PC-9 (cell line): ENCODE data around the gene NFYC. TPM values are rescaled to one million over a fixed set of nuclear protein-coding genes. Genes with fewer than 3 reads are reported as not detected.
A peak's percentile ranks its signal among the peaks of the same experiment; 100 is the strongest.

ENCODE experiments used
- BruUV-seq: library from RNA; stranded (reverse); fragments of 400-500 nt; replicated peaks from 2 replicates; lab custom pipeline; 2021; lab: Mats Ljungman, UMichigan
- CTCF ChIA-PET: fragments of 300-600 bp; sonication (Branson Sonifier 250); formaldehyde crosslinking; loops from one replicate; lab custom pipeline; 2022; ENCODE audit warnings: antibody characterized with exemption; lab: Charles Lee
- POLR2A ChIA-PET: fragments of 300-600 bp; sonication (Branson Sonifier 250); formaldehyde crosslinking; loops from one replicate; lab custom pipeline; 2022; ENCODE audit warnings: antibody characterized with exemption; ENCODE audit not compliant: unreplicated experiment; lab: Charles Lee
- DNase-seq, 2 experiments: peaks; one replicate each; pipeline versions ENCODE4 v3.0.0 to v3.0.0-alpha.2; 2015 to 2022; ENCODE audit warnings: mixed read lengths in 1 of 2
- H2AFZ ChIP-seq: fragments of 200-600 bp; sonication (generic); 2 replicates; pipeline ENCODE4 v1.8.1; 2017; ENCODE audit warnings: antibody characterized with exemption
- H3F3A ChIP-seq: fragments of 200-600 bp; sonication (generic); 2 replicates; pipeline ENCODE4 v1.8.1; 2017; ENCODE audit warnings: antibody characterized with exemption, mild to moderate bottlenecking, low read depth; ENCODE audit not compliant: insufficient read depth
- H3K27ac ChIP-seq: fragments of 200-600 bp; sonication (generic); 2 replicates; pipeline ENCODE4 v1.6.1; 2016; ENCODE audit warnings: mixed run types
- H3K27me3 ChIP-seq: fragments of 200-600 bp; sonication (generic); 2 replicates; pipeline ENCODE4 v1.6.1; 2016; ENCODE audit warnings: low read depth, mixed run types; ENCODE audit not compliant: insufficient read depth
- H3K36me3 ChIP-seq: fragments of 200-600 bp; sonication (generic); 2 replicates; pipeline ENCODE4 v1.6.1; 2016; ENCODE audit warnings: low read depth, mixed run types
- H3K4me1 ChIP-seq: fragments of 200-600 bp; sonication (generic); replicated peaks from 2 replicates; pipeline ENCODE4 v1.6.1; 2016; ENCODE audit warnings: mixed run types; ENCODE audit not compliant: insufficient read depth
- H3K4me2 ChIP-seq: fragments of 200-600 bp; sonication (generic); 2 replicates; pipeline ENCODE4 v1.6.1; 2017; ENCODE audit warnings: mixed run types
- H3K4me3 ChIP-seq: fragments of 200-600 bp; sonication (generic); 2 replicates; pipeline ENCODE4 v1.6.1; 2016; ENCODE audit warnings: mixed run types
- H3K79me2 ChIP-seq: fragments of 200-600 bp; sonication (generic); 2 replicates; pipeline ENCODE4 v1.6.1; 2017; ENCODE audit warnings: low read depth, mixed run types
- H3K9me2 ChIP-seq: fragments of 200-600 bp; sonication (generic); 2 replicates; pipeline ENCODE4 v1.8.1; 2017; ENCODE audit warnings: mild to moderate bottlenecking; ENCODE audit not compliant: insufficient read depth
- H3K9me3 ChIP-seq: fragments of 200-600 bp; sonication (generic); 2 replicates; pipeline ENCODE4 v1.8.1; 2016; ENCODE audit warnings: low read depth; ENCODE audit not compliant: insufficient read depth
- H4K20me1 ChIP-seq: fragments of 200-600 bp; sonication (generic); 2 replicates; pipeline ENCODE4 v1.8.1; 2017; ENCODE audit not compliant: insufficient read depth
- EZH2 ChIP-seq: fragments of 200-600 bp; sonication (generic); IDR thresholded peaks from 2 replicates; pipeline ENCODE4 v1.8.0; 2017; ENCODE audit warnings: antibody characterized with exemption, low read depth
- intact Hi-C: fragments of 100-400 bp; cut with micrococcal nuclease; formaldehyde crosslinking; loops from one replicate; pipeline ENCODE4 v1.10.0; 2022; ENCODE audit not compliant: unreplicated experiment
- total RNA-seq: library from RNA; stranded (reverse); gene quantifications from 2 replicates; pipeline ENCODE4 v1.2.3, GENCODE V29; 2021
- TF ChIP-seq, protein P1 (sequence below): fragments of 200-600 bp; sonication (generic); conservative IDR thresholded peaks from 2 replicates; pipeline ENCODE4 v1.6.1; 2017; ENCODE audit warnings: mixed run types, antibody characterized with exemption, mild to moderate bottlenecking, moderate library complexity

NFYC gene
- total RNA-seq, 1 experiment from 2014 or later = 91.1 TPM

DNA sequence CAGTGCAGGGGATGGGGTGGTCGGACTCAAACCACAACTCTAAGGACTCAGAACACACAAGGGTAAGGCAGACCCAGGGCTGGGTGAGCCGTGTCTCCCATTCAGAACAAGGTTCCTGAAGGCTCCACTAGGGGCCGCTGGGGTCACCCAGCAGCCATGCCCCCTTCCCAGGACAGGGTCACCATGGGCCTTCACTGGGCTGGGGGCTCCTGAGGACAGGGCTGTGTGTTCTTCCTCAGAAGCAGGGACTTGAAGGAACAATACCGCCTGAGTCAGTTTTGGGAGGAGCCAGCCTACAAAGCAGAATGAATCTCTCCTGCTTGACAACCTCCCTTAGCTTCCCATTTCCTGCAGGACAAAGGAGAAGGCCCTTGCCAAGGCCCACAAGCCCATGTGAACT, 41.4 kb upstream of the NFYC start:
- no peak overlapping the region for H3K4me3 ChIP-seq
- no peaks in the 10 kb centered on the region for H3K36me3 ChIP-seq
- DNase-seq = no peak
- CTCF ChIA-PET = no interaction called here
- intact Hi-C loops = no loop called here
- H3K9me3 ChIP-seq = no peaks in the 10 kb centered on the region
- no peak for TF ChIP-seq EZH2
- TF ChIP-seq, protein P1, sequence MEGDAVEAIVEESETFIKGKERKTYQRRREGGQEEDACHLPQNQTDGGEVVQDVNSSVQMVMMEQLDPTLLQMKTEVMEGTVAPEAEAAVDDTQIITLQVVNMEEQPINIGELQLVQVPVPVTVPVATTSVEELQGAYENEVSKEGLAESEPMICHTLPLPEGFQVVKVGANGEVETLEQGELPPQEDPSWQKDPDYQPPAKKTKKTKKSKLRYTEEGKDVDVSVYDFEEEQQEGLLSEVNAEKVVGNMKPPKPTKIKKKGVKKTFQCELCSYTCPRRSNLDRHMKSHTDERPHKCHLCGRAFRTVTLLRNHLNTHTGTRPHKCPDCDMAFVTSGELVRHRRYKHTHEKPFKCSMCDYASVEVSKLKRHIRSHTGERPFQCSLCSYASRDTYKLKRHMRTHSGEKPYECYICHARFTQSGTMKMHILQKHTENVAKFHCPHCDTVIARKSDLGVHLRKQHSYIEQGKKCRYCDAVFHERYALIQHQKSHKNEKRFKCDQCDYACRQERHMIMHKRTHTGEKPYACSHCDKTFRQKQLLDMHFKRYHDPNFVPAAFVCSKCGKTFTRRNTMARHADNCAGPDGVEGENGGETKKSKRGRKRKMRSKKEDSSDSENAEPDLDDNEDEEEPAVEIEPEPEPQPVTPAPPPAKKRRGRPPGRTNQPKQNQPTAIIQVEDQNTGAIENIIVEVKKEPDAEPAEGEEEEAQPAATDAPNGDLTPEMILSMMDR = peak; percentile 41; the same call in 1 of the 2 replicates
- H3K79me2 ChIP-seq = no peaks in the 10 kb centered on the region
- H4K20me1 ChIP-seq = no peaks in the 10 kb centered on the region
- H3F3A ChIP-seq = 0 out of 2 replicates have a peak, but pooled peaks cover 3% of the 10 kb centered on the region
- H3K27me3 ChIP-seq = no peaks in the 10 kb centered on the region
- no TSS peak for BruUV-seq
- no peak overlapping the region for H2AFZ ChIP-seq
- no peak overlapping the region for H3K4me2 ChIP-seq
- H3K9me2 ChIP-seq = no peaks in the 10 kb centered on the region
- POLR2A ChIA-PET = interaction anchor here (0.6 kb wide), 1 partner anchor 53 kb away, joined by 4 read pairs; no protein-coding TSS in a partner anchor
- H3K27ac ChIP-seq = no peak overlapping the region
- no peaks in the 10 kb centered on the region; the same call in 1 of the 2 replicates for H3K4me1 ChIP-seq

DNA sequence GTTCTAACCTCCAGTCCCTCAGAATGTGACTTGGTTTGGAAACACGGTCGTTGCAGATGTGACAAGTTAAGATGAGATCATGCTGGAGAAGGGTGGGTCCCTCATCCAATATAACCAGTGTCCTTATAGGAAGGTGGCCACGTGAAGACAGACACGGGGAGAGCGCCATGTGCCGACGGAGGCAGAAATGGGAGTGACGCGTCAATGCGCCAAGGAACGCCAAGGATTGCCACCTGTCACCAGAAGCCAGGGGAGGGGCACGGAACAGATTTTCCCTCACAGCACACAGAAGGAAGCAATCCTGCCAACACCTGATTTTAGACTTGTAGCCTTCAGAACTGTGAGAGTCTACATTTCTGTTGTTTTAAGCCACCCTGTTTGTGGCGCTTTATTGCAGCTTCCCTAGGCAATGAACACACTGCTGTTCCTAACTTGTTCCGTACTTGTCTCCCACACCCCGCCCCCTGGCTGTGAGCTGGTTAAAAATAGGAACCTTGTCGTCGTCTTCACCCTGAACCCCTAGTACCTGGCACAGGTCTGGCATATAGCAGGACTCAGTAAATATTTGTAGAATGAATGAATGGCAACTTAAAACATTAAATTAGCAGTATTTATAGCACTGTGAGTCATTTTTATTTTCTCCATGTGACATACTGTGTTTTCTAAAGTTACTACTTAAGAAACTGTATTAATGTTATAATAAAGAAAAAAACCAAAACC, 40.2 kb upstream of the NFYC start:
- ChIA-PET POLR2A (no interaction called here), CTCF (no interaction called here)
- no peak overlapping the region for H2AFZ ChIP-seq
- H3K79me2 ChIP-seq = no peaks in the 10 kb centered on the region
- no peaks in the 10 kb centered on the region for H3K9me2 ChIP-seq
- H3K4me3 ChIP-seq = no peak overlapping the region
- H3K27me3 ChIP-seq = no peaks in the 10 kb centered on the region
- no peaks in the 10 kb centered on the region for H3K9me3 ChIP-seq
- no peak for DNase-seq
- 0 out of 2 replicates have a peak, but pooled peaks cover 3% of the 10 kb centered on the region for H3F3A ChIP-seq
- no peaks in the 10 kb centered on the region; the same call in 1 of the 2 replicates for H3K4me1 ChIP-seq
- no peaks in the 10 kb centered on the region for H4K20me1 ChIP-seq
- BruUV-seq = no TSS peak
- H3K27ac ChIP-seq = no peak overlapping the region
- TF ChIP-seq EZH2 = no peak
- TF ChIP-seq, protein P1 = no peak
- no peaks in the 10 kb centered on the region for H3K36me3 ChIP-seq
- intact Hi-C loops = no loop called here
- no peak overlapping the region for H3K4me2 ChIP-seq

DNA sequence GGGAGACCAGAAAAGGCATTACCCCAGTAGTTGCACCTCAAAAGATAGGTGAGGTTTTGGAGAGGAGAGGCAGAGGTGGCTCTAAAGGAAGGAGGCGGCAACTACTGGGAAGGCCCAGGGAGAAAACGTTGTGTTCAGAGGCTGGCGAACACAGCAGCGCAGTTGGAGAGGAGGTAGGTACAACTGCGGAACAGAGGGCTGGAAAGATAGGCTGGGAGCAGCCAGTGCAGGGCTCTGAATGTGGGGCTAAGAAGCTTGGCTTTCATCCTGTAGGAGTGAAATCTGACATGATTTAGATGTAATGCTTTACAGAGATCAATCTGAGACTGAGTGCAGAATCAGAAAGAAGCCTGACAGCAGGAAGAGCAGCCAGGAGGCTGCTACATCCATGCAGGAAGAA, 39.0 kb upstream of the NFYC start:
- Histone ChIP-seq H3K9me2 (no peaks in the 10 kb centered on the region), H3K4me2 (0 out of 2 replicates have a peak overlapping the region, but pooled peaks have one; percentile 10), H3F3A (0 out of 2 replicates have a peak, but pooled peaks cover 3% of the 10 kb centered on the region), H3K79me2 (no peaks in the 10 kb centered on the region), H3K4me3 (no peak overlapping the region), H4K20me1 (no peaks in the 10 kb centered on the region), H3K27me3 (no peaks in the 10 kb centered on the region), H3K9me3 (no peaks in the 10 kb centered on the region), H3K36me3 (no peaks in the 10 kb centered on the region), H2AFZ (no peak overlapping the region), H3K4me1 (no peaks in the 10 kb centered on the region; the same call in 1 of the 2 replicates), H3K27ac (no peak overlapping the region)
- DNase-seq = no peak
- no TSS peak for BruUV-seq
- ChIA-PET CTCF (no interaction called here), POLR2A (interaction anchor here (0.7 kb wide), 1 partner anchor 299 kb away, joined by 4 read pairs; no protein-coding TSS in a partner anchor)
- TF ChIP-seq, protein P1 = no peak
- no peak for TF ChIP-seq EZH2
- intact Hi-C loops = no loop called here
